OCI-LY7 (cell line): ENCODE data around the gene PAQR4. TPM values are rescaled to one million over a fixed set of nuclear protein-coding genes. Genes with fewer than 3 reads are reported as not detected.

Source experiments
- BruUV-seq: library from RNA; stranded (reverse); fragments of 400-500 nt; replicated peaks from 2 replicates; lab custom pipeline; 2021; lab: Mats Ljungman, UMichigan
- CTCF ChIA-PET: fragments of 300-600 bp; sonication (Branson Sonifier 250); formaldehyde crosslinking; loops from one replicate; lab custom pipeline; 2022; ENCODE audit warnings: antibody characterized with exemption; ENCODE audit not compliant: unreplicated experiment; lab: Charles Lee
- POLR2A ChIA-PET: fragments of 300-600 bp; sonication (Branson Sonifier 250); formaldehyde crosslinking; loops from one replicate; lab custom pipeline; 2022; ENCODE audit warnings: antibody characterized with exemption; lab: Charles Lee
- DNase-seq: peaks from one replicate; pipeline ENCODE4 v3.0.0-alpha.2; 2015; ENCODE audit warnings: low spot score
- H2AFZ ChIP-seq: fragments of 200-600 bp; sonication (generic), shearing (Covaris generic); 2 replicates; pipeline ENCODE4 v1.6.1; 2014; ENCODE audit warnings: mild to moderate bottlenecking, antibody characterized with exemption, low read length, moderate library complexity
- H3K27ac ChIP-seq: fragments of 200-600 bp; sonication (generic); 2 replicates; pipeline ENCODE4 v1.5.1; 2014; ENCODE audit warnings: mixed run types, low read depth, mild to moderate bottlenecking, moderate library complexity, low read length, inconsistent platforms; ENCODE audit not compliant: poor library complexity, severe bottlenecking
- H3K36me3 ChIP-seq: fragments of 200-600 bp; sonication (generic); 2 replicates; pipeline ENCODE4 v1.6.1; 2014; ENCODE audit warnings: mild to moderate bottlenecking, antibody characterized with exemption, low read length, moderate library complexity, mixed read lengths; ENCODE audit not compliant: insufficient read depth
- H3K4me1 ChIP-seq: fragments of 200-600 bp; sonication (generic); 2 replicates; pipeline ENCODE4 v1.5.1; 2014; ENCODE audit warnings: mild to moderate bottlenecking, low read length; ENCODE audit not compliant: insufficient read depth, poor library complexity, severe bottlenecking
- H3K4me2 ChIP-seq: fragments of 200-600 bp; sonication (generic); 2 replicates; pipeline ENCODE4 v1.6.1; 2014; ENCODE audit warnings: mild to moderate bottlenecking, low read length
- H3K4me3 ChIP-seq: fragments of 200-600 bp; sonication (generic); 2 replicates; pipeline ENCODE4 v1.5.1; 2014; ENCODE audit warnings: mild to moderate bottlenecking, low read depth, low read length; ENCODE audit not compliant: poor library complexity, severe bottlenecking
- H3K79me2 ChIP-seq: fragments of 200-600 bp; sonication (generic); 2 replicates; pipeline ENCODE4 v1.6.1; 2016; ENCODE audit warnings: low read depth, mild to moderate bottlenecking, low read length, moderate library complexity, mixed read lengths; ENCODE audit not compliant: insufficient read depth
- H3K9me2 ChIP-seq: fragments of 200-600 bp; sonication (generic); 2 replicates; pipeline ENCODE4 v1.6.1; 2016; ENCODE audit warnings: mild to moderate bottlenecking, low read length, mixed read lengths; ENCODE audit not compliant: insufficient read depth
- H3K9me3 ChIP-seq: fragments of 200-600 bp; sonication (generic); 2 replicates; pipeline ENCODE4 v1.6.1; 2014; ENCODE audit warnings: mild to moderate bottlenecking, mixed run types, low read length, mixed read lengths
- H4K20me1 ChIP-seq: fragments of 200-600 bp; sonication (generic); 2 replicates; pipeline ENCODE4 v1.6.1; 2014; ENCODE audit warnings: mild to moderate bottlenecking, antibody characterized with exemption, low read length, moderate library complexity, mixed read lengths; ENCODE audit not compliant: insufficient read depth
- CTCF ChIP-seq: fragments of 200-600 bp; sonication (generic); conservative IDR thresholded peaks from 2 replicates; pipeline ENCODE4 v1.5.1; 2014; ENCODE audit warnings: mild to moderate bottlenecking, antibody characterized with exemption, low read length, moderate library complexity, mixed read lengths
- EZH2phosphoT487 ChIP-seq: fragments of 200-600 bp; sonication (generic); IDR thresholded peaks from 2 replicates; pipeline ENCODE4 v1.6.1; 2018; ENCODE audit warnings: low read depth, borderline replicate concordance, mild to moderate bottlenecking, mixed run types, antibody characterized with exemption, low read length, moderate library complexity, mixed read lengths
- intact Hi-C: fragments of 100-400 bp; cut with micrococcal nuclease; formaldehyde crosslinking; loops from one replicate; pipeline ENCODE4 v1.10.0; 2022; ENCODE audit not compliant: unreplicated experiment
- total RNA-seq, 2 experiments: library from RNA; depleted of rRNA in 1 of 2; stranded (reverse); fragments of >200 nt in 1 of 2; shearing (Covaris generic) in 1 of 2; gene quantifications; 2 replicates each; pipeline ENCODE4 v1.2.3, GENCODE V29; 2014 to 2022

The PAQR4 gene
- total RNA-seq, 2 experiments from 2014 or later, result 49.1 to 59.7 TPM

GRCh38 chr16:2992383-2993081 lies 23.4 kb downstream of the PAQR4 start:
- Histone ChIP-seq H3K79me2 (no peaks in the 10 kb centered on the region), H3K9me2 (no peaks in the 10 kb centered on the region), H2AFZ (no peak overlapping the region), H3K36me3 (no peaks in the 10 kb centered on the region), H3K9me3 (no peaks in the 10 kb centered on the region), H4K20me1 (no peaks in the 10 kb centered on the region), H3K4me1 (no peaks in the 10 kb centered on the region), H3K27ac (no peak overlapping the region), H3K4me2 (no peak overlapping the region), H3K4me3 (no peak overlapping the region)
- intact Hi-C loops, result no loop called here
- TF ChIP-seq EZH2phosphoT487, result no peak
- TF ChIP-seq CTCF, result no peak
- ChIA-PET POLR2A (no interaction called here), CTCF (no interaction called here)
- no TSS peak for BruUV-seq
- DNase-seq, result no peak

GRCh38 chr16:2996298-2996697 lies 27.1 kb downstream of the PAQR4 start:
- Histone ChIP-seq H3K79me2 (no peaks in the 10 kb centered on the region), H3K36me3 (no peaks in the 10 kb centered on the region), H3K4me2 (no peak overlapping the region), H3K4me3 (no peak overlapping the region), H2AFZ (no peak overlapping the region), H4K20me1 (no peaks in the 10 kb centered on the region), H3K9me2 (no peaks in the 10 kb centered on the region), H3K9me3 (no peaks in the 10 kb centered on the region), H3K4me1 (no peaks in the 10 kb centered on the region), H3K27ac (no peak overlapping the region)
- intact Hi-C loops, result no loop called here
- CTCF ChIA-PET, result no interaction called here
- POLR2A ChIA-PET, result interaction anchor here (1.1 kb wide), 1 partner anchor 24 kb away, joined by 3 read pairs; no protein-coding TSS in a partner anchor
- DNase-seq, result no peak
- no peak for TF ChIP-seq EZH2phosphoT487
- no peak for TF ChIP-seq CTCF
- no TSS peak for BruUV-seq

- intact Hi-C loops, result no loop called here
- Histone ChIP-seq H3K9me3 (no peaks in the 10 kb centered on the region), H4K20me1 (no peaks in the 10 kb centered on the region), H3K4me1 (peaks cover 3% of the 10 kb centered on the region), H3K4me3 (no peak overlapping the region), H3K4me2 (no peak overlapping the region), H3K79me2 (no peaks in the 10 kb centered on the region), H2AFZ (no peak overlapping the region), H3K36me3 (no peaks in the 10 kb centered on the region), H3K9me2 (no peaks in the 10 kb centered on the region), H3K27ac (no peak overlapping the region)
- no TSS peak for BruUV-seq
- DNase-seq, result no peak
- POLR2A ChIA-PET, result no interaction called here
- CTCF ChIA-PET, result no interaction called here
- TF ChIP-seq CTCF, result no peak
- no peak for TF ChIP-seq EZH2phosphoT487
Observed at GRCh38 chr16:2999929-3000328, 30.8 kb downstream of the PAQR4 start.
